H1 (cell line): Measurements from ENCODE around the gene OR5AR1. TPM values are rescaled to one million over a fixed set of nuclear protein-coding genes. Genes with fewer than 3 reads are reported as not detected.

Experiments
- CTCF ChIA-PET: fragments of 300-600 bp; sonication (Branson Sonifier 250); formaldehyde crosslinking; loops from one replicate; lab custom pipeline; 2021; ENCODE audit not compliant: partially characterized antibody; lab: Charles Lee
- POLR2A ChIA-PET: fragments of 300-600 bp; sonication (Branson Sonifier 250); formaldehyde crosslinking; loops from one replicate; lab custom pipeline; 2021; ENCODE audit warnings: inconsistent platforms; ENCODE audit not compliant: partially characterized antibody; lab: Charles Lee
- DNase-seq, 2 experiments: peaks; one replicate each; pipeline versions ENCODE4 v3.0.0 to v3.0.0-alpha.2; 2010 to 2022; ENCODE audit warnings: low spot score in 2 of 2, low read depth in 1 of 2, mixed read lengths in 1 of 2
- FAIRE-seq: peaks from 2 replicates; lab custom pipeline; 2011; peaks lifted over from hg19 to GRCh38; lab: Jason Lieb, UNC
- H2AFZ ChIP-seq: 2 replicates; pipeline ENCODE4 v1.8.1; 2012; ENCODE audit warnings: low read length, inconsistent platforms
- H2AK5ac ChIP-seq: 2 replicates; pipeline ENCODE4 v1.6.1; 2013; ENCODE audit warnings: low read depth, low read length
- H2BK120ac ChIP-seq: replicated peaks from 2 replicates; pipeline ENCODE3; 2013; ENCODE audit warnings: low read depth, low read length, inconsistent platforms
- H2BK12ac ChIP-seq: 2 replicates; pipeline ENCODE4 v1.6.1; 2013; ENCODE audit warnings: low read depth, low read length
- H2BK15ac ChIP-seq: 2 replicates; pipeline ENCODE4 v1.6.1; 2013; ENCODE audit warnings: low read length
- H2BK20ac ChIP-seq: 2 replicates; pipeline ENCODE4 v1.6.1; 2013; ENCODE audit warnings: low read length
- H2BK5ac ChIP-seq: 2 replicates; pipeline ENCODE4 v1.6.1; 2013; ENCODE audit warnings: low read depth, low read length
- H3K14ac ChIP-seq: 2 replicates; pipeline ENCODE4 v1.6.1; 2013; ENCODE audit warnings: inconsistent platforms; ENCODE audit not compliant: insufficient read length
- H3K18ac ChIP-seq: 2 replicates; pipeline ENCODE4 v1.6.1; 2013; ENCODE audit warnings: low read length; ENCODE audit errors: extremely low read depth
- H3K23ac ChIP-seq: 2 replicates; pipeline ENCODE4 v1.6.1; 2013; ENCODE audit warnings: inconsistent platforms; ENCODE audit not compliant: insufficient read length
- H3K23me2 ChIP-seq: 2 replicates; pipeline ENCODE4 v1.6.1; 2013; ENCODE audit warnings: low read depth, low read length
- H3K27ac ChIP-seq: 2 replicates; pipeline ENCODE4 v1.6.1; 2011; ENCODE audit warnings: low read depth, low read length, inconsistent platforms
- H3K27me3 ChIP-seq, 4 experiments: replicated peaks in 1 of 4; 1 replicate in 1 of 4; 2 replicates in 3 of 4; pipeline versions ENCODE4 v1.6.1 to v1.8.1; 2011 to 2013; ENCODE audit warnings: low read length in 3 of 4, mild to moderate bottlenecking in 3 of 4, inconsistent platforms in 2 of 4, mixed read lengths in 2 of 4, moderate library complexity in 1 of 4; ENCODE audit not compliant: control insufficient read depth in 3 of 4, insufficient read depth in 3 of 4; ENCODE audit errors: extremely low read depth in 1 of 4
- H3K36me3 ChIP-seq, 4 experiments: 2 replicates each; pipeline versions ENCODE4 v1.6.1 to v1.8.1; 2011 to 2013; ENCODE audit warnings: mild to moderate bottlenecking in 4 of 4, low read length in 3 of 4, moderate library complexity in 2 of 4, control low read depth in 1 of 4, inconsistent platforms in 1 of 4; ENCODE audit not compliant: insufficient read depth in 4 of 4, control insufficient read depth in 2 of 4
- H3K4ac ChIP-seq: replicated peaks from 2 replicates; pipeline ENCODE3; 2013; ENCODE audit warnings: low read length, low read depth, mixed read lengths, inconsistent platforms; ENCODE audit not compliant: insufficient read length
- H3K4me1 ChIP-seq, 4 experiments: replicated peaks in 1 of 4; 1 replicate in 1 of 4; 2 replicates in 3 of 4; pipeline versions ENCODE4 v1.6.1 to v1.8.1; 2011 to 2013; ENCODE audit warnings: low read length in 3 of 4, inconsistent platforms in 2 of 4, mixed read lengths in 1 of 4; ENCODE audit not compliant: insufficient read depth in 4 of 4, control insufficient read depth in 3 of 4
- H3K4me2 ChIP-seq, 2 experiments: 2 replicates each; pipeline versions ENCODE4 v1.6.1 to v1.8.1; 2011 to 2013; ENCODE audit warnings: low read depth in 2 of 2, low read length in 2 of 2, control low read depth in 1 of 2, inconsistent platforms in 1 of 2, mild to moderate bottlenecking in 1 of 2; ENCODE audit not compliant: insufficient read depth in 1 of 2
- H3K4me3 ChIP-seq, 4 experiments: fragments of 200-600, 300-600 bp in 1 of 4; sonication (generic), shearing (Covaris generic), sonication (Bioruptor Twin) in 1 of 4; 2 replicates each; pipeline versions ENCODE4 v1.5.1 to v1.8.1; 2011 to 2016; ENCODE audit warnings: low read length in 4 of 4, low read depth in 3 of 4, control low read depth in 2 of 4, inconsistent platforms in 2 of 4, mild to moderate bottlenecking in 2 of 4, mixed read lengths in 1 of 4, moderate library complexity in 1 of 4; ENCODE audit not compliant: insufficient read depth in 2 of 4; ENCODE audit errors: extremely low read depth in 1 of 4
- H3K56ac ChIP-seq: replicated peaks from 2 replicates; pipeline ENCODE3; 2013; ENCODE audit warnings: low read depth, mild to moderate bottlenecking, mixed read lengths, low read length, inconsistent platforms; ENCODE audit not compliant: insufficient read length
- H3K79me1 ChIP-seq: 2 replicates; pipeline ENCODE4 v1.6.1; 2013; ENCODE audit warnings: low read depth, low read length, control low read depth
- H3K79me2 ChIP-seq, 2 experiments: 2 replicates each; pipeline versions ENCODE4 v1.6.1 to v1.8.1; 2012 to 2013; ENCODE audit warnings: low read length in 2 of 2, mild to moderate bottlenecking in 2 of 2, inconsistent platforms in 1 of 2; ENCODE audit not compliant: insufficient read depth in 2 of 2, control insufficient read depth in 1 of 2
- H3K9ac ChIP-seq, 4 experiments: replicated peaks in 1 of 4; 1 replicate in 1 of 4; 2 replicates in 3 of 4; pipeline versions ENCODE4 v1.6.1 to v1.8.1; 2011 to 2013; ENCODE audit warnings: low read depth in 3 of 4, low read length in 3 of 4, control low read depth in 2 of 4, mild to moderate bottlenecking in 2 of 4, moderate library complexity in 2 of 4, inconsistent platforms in 1 of 4; ENCODE audit errors: extremely low read depth in 1 of 4
- H3K9me3 ChIP-seq, 2 experiments: 2 replicates each; pipeline versions ENCODE4 v1.6.1 to v1.8.1; 2012 to 2013; ENCODE audit warnings: mild to moderate bottlenecking in 2 of 2, moderate library complexity in 2 of 2, control low read depth in 1 of 2, inconsistent platforms in 1 of 2, low read depth in 1 of 2, low read length in 1 of 2, mixed read lengths in 1 of 2; ENCODE audit not compliant: insufficient read depth in 2 of 2
- H4K20me1 ChIP-seq, 2 experiments: replicated peaks in 1 of 2; 2 replicates each; pipeline versions ENCODE3 to v1.8.1; 2011 to 2013; ENCODE audit warnings: inconsistent platforms in 2 of 2, low read length in 2 of 2, mild to moderate bottlenecking in 1 of 2; ENCODE audit not compliant: insufficient read depth in 2 of 2, control insufficient read depth in 1 of 2
- H4K5ac ChIP-seq: 2 replicates; pipeline ENCODE4 v1.6.1; 2013; ENCODE audit warnings: low read length, low read depth, mixed read lengths, inconsistent platforms; ENCODE audit not compliant: insufficient read length
- H4K8ac ChIP-seq: 2 replicates; pipeline ENCODE4 v1.8.0; 2013; ENCODE audit warnings: mild to moderate bottlenecking, moderate library complexity, low read length, inconsistent platforms; ENCODE audit not compliant: insufficient read depth; ENCODE audit errors: extremely low read depth
- H4K91ac ChIP-seq: replicated peaks from 2 replicates; pipeline ENCODE3; 2013; ENCODE audit warnings: low read length, mixed read lengths, inconsistent platforms; ENCODE audit not compliant: insufficient read length
- ATF2 ChIP-seq: IDR thresholded peaks from 2 replicates; pipeline ENCODE4 v1.6.1; 2012; ENCODE audit warnings: low read length, inconsistent platforms
- CHD2 ChIP-seq: IDR thresholded peaks from 2 replicates; pipeline ENCODE4 v1.6.1; 2012; ENCODE audit warnings: low read length, improper control_type of control experiment
- HDAC6 ChIP-seq: IDR thresholded peaks from one replicate; pipeline ENCODE4 v1.7.1; 2012; ENCODE audit warnings: low read depth, mild to moderate bottlenecking, inconsistent platforms, low read length, moderate library complexity
- JUND ChIP-seq: IDR thresholded peaks from 2 replicates; pipeline ENCODE4 v1.6.1; 2011; ENCODE audit warnings: mild to moderate bottlenecking, improper control_type of control experiment, low read length
- KDM4A ChIP-seq: IDR thresholded peaks from one replicate; pipeline ENCODE4 v1.7.1; 2012; ENCODE audit warnings: low read depth, mild to moderate bottlenecking, moderate library complexity, low read length, inconsistent platforms; ENCODE audit not compliant: severe bottlenecking
- MAFK ChIP-seq: IDR thresholded peaks from 2 replicates; pipeline ENCODE4 v1.6.1; 2012; ENCODE audit warnings: low read depth, mild to moderate bottlenecking, improper control_type of control experiment, low read length
- SUZ12 ChIP-seq: fragments of 200-600 bp; sonication (generic); IDR thresholded peaks from 2 replicates; pipeline ENCODE4 v1.6.1; 2012; ENCODE audit warnings: mild to moderate bottlenecking, inconsistent platforms, low read length, moderate library complexity, mixed read lengths
- TAF7 ChIP-seq: optimal IDR thresholded peaks from 2 replicates; pipeline ENCODE3; 2011; ENCODE audit warnings: low read depth, mild to moderate bottlenecking, inconsistent platforms, low read length, moderate library complexity, borderline replicate concordance
- TEAD4 ChIP-seq: IDR thresholded peaks from 2 replicates; pipeline ENCODE4 v1.6.1; 2012; ENCODE audit warnings: low read depth, low read length, inconsistent platforms, mixed read lengths
- WGBS, 2 experiments: shearing (Covaris generic) in 1 of 2; methylation state at CpG; one replicate each; pipeline versions ENCODE4 v1.1.6 to v1.1.7; 2013 to 2015; ENCODE audit warnings: low lambda C conversion rate in 2 of 2, mixed read lengths in 2 of 2, inconsistent platforms in 1 of 2, low coverage in 1 of 2, missing lambda C conversion rate in 1 of 2; ENCODE audit not compliant: insufficient replicate concordance in 2 of 2, insufficient coverage in 1 of 2, insufficient read length in 1 of 2; ENCODE audit errors: extremely low coverage in 1 of 2, missing lambda C conversion rate in 1 of 2; 5-methylcytosine and 5-hydroxymethylcytosine counted together
- polyA plus RNA-seq, 7 experiments: library from polyadenylated mRNA; depleted of rRNA in 3 of 7; stranded (reverse) in 5 of 7; unstranded in 2 of 7; fragments of >200 nt in 5 of 7; fragments of 200-250 nt in 2 of 7; gene quantifications; 1 replicate in 5 of 7; 2 replicates in 1 of 7; 4 replicates in 1 of 7; pipeline versions ENCODE4 v1.2.1 to v1.2.3, GENCODE V29; 2011 to 2013; ENCODE audit warnings: missing spikeins in 2 of 7, mixed read lengths in 2 of 7
- total RNA-seq: library from RNA; stranded (reverse); fragmentation: NEBNext Ultra II Directional; extraction: Animal tissue kit (Norgen Biotek cat#: 25700); gene quantifications from 2 replicates; pipeline ENCODE4 v1.2.1, GENCODE V29; 2021

OR5AR1 gene
- total and polyA plus RNA-seq, 2 of the 8 experiments (the other 6 are each of a cell fraction or from before 2014, with no cell fraction given) = 0.12 TPM; not detected in 1

- H4K91ac ChIP-seq = no peak overlapping the region
These were observed 31.2 kb upstream of the OR5AR1 start for GRCh38 chr11:56632329-56632728.

More at GRCh38 chr11:56632329-56632728, 31.2 kb upstream of the OR5AR1 start:
- Histone ChIP-seq H4K20me1 (no peaks in the 10 kb centered on the region), H3K4me2 (no peak overlapping the region), H3K23me2 (no peaks in the 10 kb centered on the region; the same call in 1 of the 2 replicates), H2AK5ac (no peak overlapping the region), H3K79me1 (no peaks in the 10 kb centered on the region), H3K4ac (no peak overlapping the region), H3K23ac (no peak overlapping the region), H3K18ac (no peak overlapping the region), H3K9ac (no peak overlapping the region), H3K9me3 (no peaks in the 10 kb centered on the region), H2BK20ac (no peak overlapping the region), H2BK120ac (no peak overlapping the region), H3K27ac (no peak overlapping the region), H2AFZ (no peak overlapping the region), H3K4me1 (no peaks in the 10 kb centered on the region), H2BK15ac (no peak overlapping the region), H3K27me3 (no peaks in the 10 kb centered on the region), H4K5ac (no peak overlapping the region), H3K79me2 (no peaks in the 10 kb centered on the region), H2BK12ac (no peak overlapping the region), H3K14ac (no peak overlapping the region), H2BK5ac (no peak overlapping the region), H3K36me3 (no peaks in the 10 kb centered on the region), H3K4me3 (no peak overlapping the region), H4K8ac (no peak overlapping the region), H3K56ac (no peak overlapping the region)
- DNase-seq (no peak), FAIRE-seq (no peak)
- ChIA-PET CTCF (no interaction called here), POLR2A (no interaction called here)
- TF ChIP-seq CHD2 = no peak
- no peak for TF ChIP-seq KDM4A
- no peak for TF ChIP-seq TAF7
- no peak for TF ChIP-seq JUND
- TF ChIP-seq ATF2 = no peak
- TF ChIP-seq MAFK = no peak
- no peak for TF ChIP-seq TEAD4
- no peak for TF ChIP-seq HDAC6
- TF ChIP-seq SUZ12 = no peak
- 88% methylated on average over 2 of the region's 2 CpGs; no CpG with 5 or more reads in 1 of the 2 experiments for WGBS, 2 experiments
